ENCODE measurements around the gene CAPZA1.
"Not testable (repeated sequence)": the region's sequence is repeated elsewhere in the genome, so short reads cannot be mapped to it uniquely, and the experiment has no call there.

The CAPZA1 gene

DNA sequence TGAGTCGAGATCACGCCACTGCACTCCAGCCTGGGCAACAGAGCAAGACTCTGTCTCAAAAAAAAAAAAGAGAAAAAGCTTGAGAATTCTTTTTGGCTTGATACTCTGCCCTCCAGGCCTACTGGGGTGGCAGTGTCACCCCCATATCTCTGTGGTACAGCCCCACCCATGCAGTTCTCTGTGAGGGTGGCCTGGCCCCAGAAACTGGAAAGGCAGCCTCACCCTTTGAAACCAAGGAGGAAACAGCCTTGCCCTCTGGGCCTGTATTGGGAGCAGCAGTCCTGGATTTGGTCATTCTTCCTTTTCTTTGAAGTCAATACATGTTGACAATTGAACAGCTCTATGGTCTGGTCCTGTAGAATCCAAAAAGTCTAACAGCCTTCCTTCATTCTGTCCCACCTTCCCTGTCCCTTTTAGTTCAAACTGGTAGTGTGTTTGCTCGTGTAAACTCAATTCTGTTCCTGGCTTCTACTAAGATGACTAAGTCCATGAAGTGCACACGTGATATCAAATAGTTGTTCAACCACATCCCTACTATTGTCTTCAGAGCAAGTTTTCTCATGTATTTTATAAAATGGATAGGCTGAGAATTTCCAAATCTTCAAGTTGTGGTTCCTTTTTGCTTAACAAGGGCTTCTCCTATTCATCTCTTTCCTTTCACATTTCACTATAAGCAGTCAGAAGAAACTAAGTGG lies 13.9 kb upstream of the CAPZA1 start:
- H3K9me3 ChIP-seq, result no peaks in the 10 kb centered on the region
- no peaks in the 10 kb centered on the region for H3K4me1 ChIP-seq
- peaks cover 77% of the 10 kb centered on the region for H3K36me3 ChIP-seq
- H3K4me3 ChIP-seq (ENCODE audit: low read depth, low read length), result no peak overlapping the region
- H3K27me3 ChIP-seq, result no peaks in the 10 kb centered on the region
- TF ChIP-seq, protein P1, sequence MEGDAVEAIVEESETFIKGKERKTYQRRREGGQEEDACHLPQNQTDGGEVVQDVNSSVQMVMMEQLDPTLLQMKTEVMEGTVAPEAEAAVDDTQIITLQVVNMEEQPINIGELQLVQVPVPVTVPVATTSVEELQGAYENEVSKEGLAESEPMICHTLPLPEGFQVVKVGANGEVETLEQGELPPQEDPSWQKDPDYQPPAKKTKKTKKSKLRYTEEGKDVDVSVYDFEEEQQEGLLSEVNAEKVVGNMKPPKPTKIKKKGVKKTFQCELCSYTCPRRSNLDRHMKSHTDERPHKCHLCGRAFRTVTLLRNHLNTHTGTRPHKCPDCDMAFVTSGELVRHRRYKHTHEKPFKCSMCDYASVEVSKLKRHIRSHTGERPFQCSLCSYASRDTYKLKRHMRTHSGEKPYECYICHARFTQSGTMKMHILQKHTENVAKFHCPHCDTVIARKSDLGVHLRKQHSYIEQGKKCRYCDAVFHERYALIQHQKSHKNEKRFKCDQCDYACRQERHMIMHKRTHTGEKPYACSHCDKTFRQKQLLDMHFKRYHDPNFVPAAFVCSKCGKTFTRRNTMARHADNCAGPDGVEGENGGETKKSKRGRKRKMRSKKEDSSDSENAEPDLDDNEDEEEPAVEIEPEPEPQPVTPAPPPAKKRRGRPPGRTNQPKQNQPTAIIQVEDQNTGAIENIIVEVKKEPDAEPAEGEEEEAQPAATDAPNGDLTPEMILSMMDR (IDR thresholded peaks at IDR 0.05; ENCODE audit: low read depth, low read length), result no peak
- DNase-seq, result no peak

DNA sequence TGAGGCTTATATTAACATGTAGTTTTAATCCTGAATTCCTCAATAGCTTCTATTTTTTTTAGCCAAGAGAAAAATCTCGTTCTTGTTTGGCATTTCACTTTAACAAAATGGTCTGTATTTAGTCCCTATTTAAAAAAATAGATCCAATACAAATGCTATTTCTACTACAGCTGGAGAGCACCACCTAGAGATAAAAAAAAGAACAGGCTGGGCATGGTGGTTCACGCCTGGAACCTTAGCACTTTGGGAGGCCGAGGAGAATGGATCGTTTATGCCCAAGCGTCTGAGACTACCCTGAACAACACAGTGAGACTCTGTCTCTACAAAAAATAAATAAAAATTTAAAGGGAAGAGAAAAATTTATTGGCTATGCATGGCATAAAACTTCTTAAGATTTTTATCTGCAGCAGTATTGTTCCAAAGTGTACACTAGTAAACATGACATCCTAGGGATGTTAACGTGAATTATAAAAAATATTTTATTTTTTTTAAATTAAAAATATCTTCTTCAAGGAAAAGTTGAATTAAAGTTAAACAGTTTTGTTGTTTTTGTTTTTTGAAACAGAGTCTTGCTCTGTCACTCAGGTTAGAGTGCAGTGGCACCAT lies 5.1 kb upstream of the CAPZA1 start:
- DNase-seq, result peak; percentile 19
- Histone ChIP-seq H3K4me3 (ENCODE audit: low read depth, low read length) (no peak overlapping the region), H3K27me3 (no peaks in the 10 kb centered on the region), H3K9me3 (no peaks in the 10 kb centered on the region), H3K36me3 (peaks cover 46% of the 10 kb centered on the region), H3K4me1 (no peaks in the 10 kb centered on the region)
- TF ChIP-seq, protein P1 (IDR thresholded peaks at IDR 0.05; ENCODE audit: low read depth, low read length), result peak; percentile 64

DNA sequence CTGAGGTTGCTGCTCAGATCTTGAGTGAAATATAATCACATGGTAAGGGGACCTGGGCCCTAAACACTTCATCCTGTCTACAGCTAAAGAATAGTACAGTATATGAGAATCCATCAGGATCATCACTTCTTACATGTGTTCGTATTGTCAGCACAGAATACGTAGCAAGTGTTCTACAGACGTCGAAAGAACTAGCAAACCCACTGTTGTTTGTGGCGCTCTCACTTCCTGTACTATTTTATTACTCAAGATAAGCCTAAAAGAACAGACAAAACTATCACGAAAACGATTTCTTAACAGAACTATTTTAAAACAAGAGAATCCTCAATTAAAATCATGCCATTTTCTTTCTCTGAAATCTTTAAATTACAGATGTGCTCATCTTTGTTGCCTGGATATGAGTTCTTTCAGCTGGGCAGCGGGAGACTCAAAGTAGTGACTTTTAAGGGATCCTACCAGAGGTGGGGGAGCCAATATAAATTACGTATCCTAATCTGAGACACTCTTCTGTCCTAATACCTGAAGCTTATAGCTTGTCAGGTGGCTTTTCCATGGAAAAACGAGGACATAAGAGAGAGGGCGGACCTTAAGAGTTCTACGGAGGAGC lies 1.4 kb upstream of the CAPZA1 start:
- Histone ChIP-seq H3K27me3 (no peaks in the 10 kb centered on the region), H3K36me3 (peaks cover 16% of the 10 kb centered on the region), H3K4me3 (ENCODE audit: low read depth, low read length) (peak overlapping the region; percentile 88), H3K4me1 (no peaks in the 10 kb centered on the region), H3K9me3 (no peaks in the 10 kb centered on the region)
- DNase-seq, result no peak
- TF ChIP-seq, protein P1 (IDR thresholded peaks at IDR 0.05; ENCODE audit: low read depth, low read length), result 0 out of 2 replicates have a peak, but pooled peaks have one; percentile 3

DNA sequence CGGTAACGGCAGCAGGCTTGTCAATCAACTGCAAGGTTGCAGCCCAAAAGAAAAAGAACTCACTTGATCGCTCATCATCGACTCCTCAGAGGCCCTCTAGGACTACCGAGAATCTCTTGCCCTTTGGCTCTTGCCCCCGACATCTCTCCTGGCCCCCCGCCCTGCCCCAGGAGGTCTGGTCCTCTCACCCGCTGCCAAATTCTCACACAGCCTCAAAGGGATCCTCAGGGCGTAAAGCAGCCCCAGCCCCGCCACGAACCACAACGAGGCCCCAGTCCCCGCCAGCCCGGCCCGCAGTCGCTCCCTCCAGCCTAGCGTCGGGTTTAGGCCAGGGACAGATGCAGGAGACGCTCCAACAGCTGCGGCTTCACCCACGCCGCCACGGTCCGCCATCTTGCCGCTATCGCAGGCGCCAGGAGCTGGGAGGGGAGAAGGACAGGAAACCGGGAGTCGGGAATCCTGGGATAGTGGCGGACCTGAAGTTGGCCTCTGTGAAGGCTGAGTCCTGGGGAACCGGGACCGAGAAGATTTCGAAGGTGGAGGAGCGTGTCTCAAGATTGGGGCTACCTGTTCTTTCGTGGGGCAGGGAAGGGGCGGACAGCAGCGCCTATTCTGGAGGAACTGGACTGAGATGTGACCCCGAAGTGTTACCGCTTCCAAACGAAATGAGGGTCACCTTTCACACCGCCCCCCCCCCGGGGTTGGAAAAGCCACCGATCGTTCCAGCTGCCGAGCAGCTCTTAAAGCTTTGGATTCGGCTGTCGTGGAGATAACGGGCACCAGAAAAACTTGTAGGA lies 713 bp upstream of the CAPZA1 start, which contains the start of gene ST7L:
Gene ST7L (minus strand): TSS at position 421 of the 797 bp plus-strand sequence. CDS start 28 bp downstream, at position 393.
- H3K9me3 ChIP-seq, result no peaks in the 10 kb centered on the region
- H3K36me3 ChIP-seq, result peaks cover 9% of the 10 kb centered on the region
- TF ChIP-seq, protein P1 (IDR thresholded peaks at IDR 0.05; ENCODE audit: low read depth, low read length), result no peak
- DNase-seq, result peak; percentile 84
- H3K4me1 ChIP-seq, result no peaks in the 10 kb centered on the region
- peak within 1 kb of the TSS; percentile 88 for H3K4me3 ChIP-seq (ENCODE audit: low read depth, low read length)
- H3K27me3 ChIP-seq, result no peaks in the 10 kb centered on the region

DNA sequence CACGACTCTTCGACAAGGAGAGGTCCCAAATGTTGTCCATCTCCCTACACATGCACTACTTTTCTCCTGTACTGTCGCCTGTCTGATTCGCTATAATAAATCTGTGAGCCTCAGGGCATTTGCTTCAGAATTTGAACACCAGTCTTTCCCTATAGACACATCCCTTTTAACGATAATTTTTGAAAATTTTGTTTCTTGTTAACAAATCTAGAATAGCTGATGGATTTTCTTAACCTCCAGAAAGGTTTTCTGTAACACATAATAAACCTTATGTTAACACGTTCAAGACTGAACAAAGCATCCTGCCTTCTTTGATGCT lies 704 bp downstream of the CAPZA1 start:
- no peaks in the 10 kb centered on the region for H3K27me3 ChIP-seq
- peak overlapping the region; percentile 88 for H3K4me3 ChIP-seq (ENCODE audit: low read depth, low read length)
- TF ChIP-seq, protein P1 (IDR thresholded peaks at IDR 0.05; ENCODE audit: low read depth, low read length), result no peak
- 0 out of 2 replicates have a peak, but pooled peaks cover 4% of the 10 kb centered on the region for H3K36me3 ChIP-seq
- H3K9me3 ChIP-seq, result no peaks in the 10 kb centered on the region
- peak; percentile 12 for DNase-seq
- no peaks in the 10 kb centered on the region for H3K4me1 ChIP-seq

DNA sequence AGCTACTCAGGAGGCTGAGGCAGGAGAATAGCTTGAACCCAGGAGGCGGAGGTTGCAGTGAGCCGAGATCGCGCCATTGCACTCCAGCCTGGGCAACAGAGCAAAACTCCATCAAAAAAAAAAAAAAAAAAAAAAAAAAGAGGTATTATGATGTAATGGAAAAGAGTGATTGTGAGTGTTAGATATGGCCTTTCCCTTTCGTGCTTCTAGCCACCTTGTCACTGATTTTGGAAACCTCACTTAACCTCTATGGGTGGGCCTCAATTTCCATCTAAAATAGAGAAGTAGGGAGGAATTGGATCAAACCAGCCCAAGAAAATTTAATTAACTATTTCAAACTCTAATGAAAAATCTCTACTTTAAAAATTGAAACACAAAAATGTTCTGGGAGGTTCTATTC lies 4.9 kb downstream of the CAPZA1 start:
- H3K36me3 ChIP-seq; H3K4me3 ChIP-seq (ENCODE audit: low read depth, low read length); H3K4me1 ChIP-seq: not testable (repeated sequence)

More for the DNA sequence above, 4.9 kb downstream of the CAPZA1 start:
- not testable (repeated sequence) for H3K9me3 ChIP-seq, DNase-seq, H3K27me3 ChIP-seq
